IMR-90 (cell line): ENCODE results near the gene CRIP1. TPM values are rescaled to one million over a fixed set of nuclear protein-coding genes. Genes with fewer than 3 reads are reported as not detected.

Experiments
- ATAC-seq: fragments of 200-7000 bp; cut with Tn5 transposase; 2 replicates; pipeline ENCODE4 v1.9.1; 2020; ENCODE audit warnings: low read depth, mild to moderate bottlenecking, moderate library complexity
- BruUV-seq: library from RNA; stranded (reverse); fragments of 400-500 nt; replicated peaks from 2 replicates; lab custom pipeline; 2021; lab: Mats Ljungman, UMichigan
- CTCF ChIA-PET: fragments of 300-600 bp; formaldehyde crosslinking; extraction: SDS; loops from one replicate; lab custom pipeline; 2021; ENCODE audit warnings: antibody characterized with exemption; lab: Yijun Ruan, JAX
- POLR2A ChIA-PET: fragments of 300-600 bp; sonication (Branson Sonifier 250); formaldehyde crosslinking; loops from one replicate; lab custom pipeline; 2022; ENCODE audit warnings: antibody characterized with exemption; ENCODE audit not compliant: unreplicated experiment; lab: Charles Lee
- DNase-seq: peaks from one replicate; pipeline ENCODE4 v3.0.0; 2013
- H2AFZ ChIP-seq: replicated peaks from 2 replicates; pipeline ENCODE3; 2013; ENCODE audit warnings: low read length, mild to moderate bottlenecking; ENCODE audit not compliant: poor library complexity
- H2AK5ac ChIP-seq: 2 replicates; pipeline ENCODE4 v1.6.1; 2013; ENCODE audit warnings: low read depth, low read length, inconsistent platforms
- H2AK9ac ChIP-seq: replicated peaks from 2 replicates; pipeline ENCODE3; 2013; ENCODE audit warnings: mild to moderate bottlenecking, low read depth, low read length, moderate library complexity; ENCODE audit not compliant: poor library complexity
- H2BK120ac ChIP-seq: 2 replicates; pipeline ENCODE4 v1.6.1; 2013; ENCODE audit warnings: low read depth, low read length, inconsistent platforms
- H2BK15ac ChIP-seq: 3 replicates; pipeline ENCODE4 v1.6.1; 2013; ENCODE audit warnings: low read depth, low read length, inconsistent platforms
- H2BK20ac ChIP-seq: 2 replicates; pipeline ENCODE4 v1.6.1; 2013; ENCODE audit warnings: low read depth, mild to moderate bottlenecking, inconsistent platforms, low read length, moderate library complexity
- H2BK5ac ChIP-seq: 2 replicates; pipeline ENCODE4 v1.6.1; 2013; ENCODE audit warnings: mild to moderate bottlenecking, low read depth, low read length, inconsistent platforms; ENCODE audit not compliant: poor library complexity, severe bottlenecking
- H3K14ac ChIP-seq: replicated peaks from 2 replicates; pipeline ENCODE4 v1.6.1; 2013; ENCODE audit warnings: low read depth, low read length, inconsistent platforms
- H3K18ac ChIP-seq: 2 replicates; pipeline ENCODE4 v1.6.1; 2013; ENCODE audit warnings: low read depth, low read length, control low read depth
- H3K23ac ChIP-seq: 2 replicates; pipeline ENCODE4 v1.6.1; 2013; ENCODE audit warnings: low read depth, low read length, inconsistent platforms
- H3K27ac ChIP-seq: 2 replicates; pipeline ENCODE4 v1.5.1; 2013; ENCODE audit warnings: mild to moderate bottlenecking, control low read depth, low read length; ENCODE audit not compliant: insufficient read depth
- H3K27me3 ChIP-seq: 2 replicates; pipeline ENCODE4 v1.6.1; 2013; ENCODE audit warnings: low read length; ENCODE audit not compliant: control insufficient read depth, insufficient read depth
- H3K36me3 ChIP-seq: 2 replicates; pipeline ENCODE4 v1.6.1; 2013; ENCODE audit warnings: low read length, mixed read lengths; ENCODE audit not compliant: control insufficient read depth, insufficient read depth
- H3K4ac ChIP-seq: 2 replicates; pipeline ENCODE4 v1.6.1; 2013; ENCODE audit warnings: low read depth, low read length, inconsistent platforms
- H3K4me1 ChIP-seq: 2 replicates; pipeline ENCODE4 v1.6.1; 2013; ENCODE audit warnings: low read length, mixed read lengths; ENCODE audit not compliant: control insufficient read depth, insufficient read depth
- H3K4me2 ChIP-seq: 2 replicates; pipeline ENCODE4 v1.6.1; 2013; ENCODE audit warnings: low read depth, mild to moderate bottlenecking, control low read depth, low read length, moderate library complexity
- H3K4me3 ChIP-seq: 2 replicates; pipeline ENCODE4 v1.5.1; 2013; ENCODE audit warnings: low read depth, mild to moderate bottlenecking, control low read depth, low read length, moderate library complexity; ENCODE audit not compliant: insufficient read depth
- H3K56ac ChIP-seq: 2 replicates; pipeline ENCODE4 v1.6.1; 2013; ENCODE audit warnings: low read length, inconsistent platforms; ENCODE audit not compliant: insufficient read depth; ENCODE audit errors: extremely low read depth
- H3K79me1 ChIP-seq, 2 experiments: 2 replicates each; pipeline ENCODE4 v1.6.1; 2013; ENCODE audit warnings: low read length in 2 of 2, inconsistent platforms in 1 of 2, low read depth in 1 of 2
- H3K9ac ChIP-seq: 2 replicates; pipeline ENCODE4 v1.6.1; 2013; ENCODE audit warnings: low read depth, low read length, control low read depth
- H3K9me1 ChIP-seq: 2 replicates; pipeline ENCODE4 v1.6.1; 2013; ENCODE audit warnings: low read length, inconsistent platforms; ENCODE audit not compliant: insufficient read depth
- H3K9me3 ChIP-seq: 2 replicates; pipeline ENCODE4 v1.6.1; 2013; ENCODE audit warnings: low read length; ENCODE audit not compliant: control insufficient read depth, insufficient read depth
- H4K20me1 ChIP-seq: 2 replicates; pipeline ENCODE4 v1.6.1; 2013; ENCODE audit warnings: low read length, inconsistent platforms; ENCODE audit not compliant: insufficient read depth
- H4K5ac ChIP-seq: 2 replicates; pipeline ENCODE4 v1.6.1; 2013; ENCODE audit warnings: mild to moderate bottlenecking, low read depth, low read length, control low read depth
- H4K8ac ChIP-seq, 2 experiments: 2 replicates each; pipeline ENCODE4 v1.6.1; 2013; ENCODE audit warnings: low read depth in 2 of 2, low read length in 2 of 2, control low read depth in 1 of 2, inconsistent platforms in 1 of 2
- H4K91ac ChIP-seq: 2 replicates; pipeline ENCODE4 v1.6.1; 2013; ENCODE audit warnings: low read depth, low read length, inconsistent platforms; ENCODE audit not compliant: insufficient read depth
- BHLHE40 ChIP-seq: fragments of 150-350 bp; IDR thresholded peaks from 2 replicates; pipeline ENCODE4 v1.6.1; 2016; ENCODE audit warnings: mild to moderate bottlenecking, low read depth, low read length
- CEBPB ChIP-seq: IDR thresholded peaks from 2 replicates; pipeline ENCODE4 v1.6.1; 2012; ENCODE audit warnings: low read depth, low read length, improper control_type of control experiment
- CHD1 ChIP-seq: IDR thresholded peaks from 2 replicates; pipeline ENCODE4 v1.6.1; 2012; ENCODE audit warnings: low read depth, low read length, improper control_type of control experiment
- CTCF ChIP-seq: conservative IDR thresholded peaks from 2 replicates; pipeline ENCODE4 v1.5.1; 2012; ENCODE audit warnings: mild to moderate bottlenecking, low read depth, low read length, improper control_type of control experiment
- ELK1 ChIP-seq: fragments of 150-350 bp; IDR thresholded peaks from 2 replicates; pipeline ENCODE4 v1.6.1; 2016; ENCODE audit warnings: low read depth, mild to moderate bottlenecking, low read length, moderate library complexity, borderline replicate concordance
- FOS ChIP-seq: fragments of 150-350 bp; IDR thresholded peaks from 2 replicates; pipeline ENCODE4 v1.6.1; 2016; ENCODE audit warnings: low read depth, low read length
- MAFK ChIP-seq: IDR thresholded peaks from 2 replicates; pipeline ENCODE4 v1.6.1; 2012; ENCODE audit warnings: low read depth, low read length, improper control_type of control experiment
- MAZ ChIP-seq: IDR thresholded peaks from 2 replicates; pipeline ENCODE4 v1.6.1; 2012; ENCODE audit warnings: low read depth, mild to moderate bottlenecking, low read length, improper control_type of control experiment, moderate library complexity, borderline replicate concordance
- MXI1 ChIP-seq: IDR thresholded peaks from 2 replicates; pipeline ENCODE4 v1.6.1; 2012; ENCODE audit warnings: low read depth, mild to moderate bottlenecking, low read length, moderate library complexity, borderline replicate concordance
- NFE2L2 ChIP-seq: fragments of 150-350 bp; IDR thresholded peaks from 2 replicates; pipeline ENCODE4 v1.6.1; 2016; ENCODE audit warnings: low read depth, mild to moderate bottlenecking, low read length
- POLR2A ChIP-seq: IDR thresholded peaks from 2 replicates; pipeline ENCODE4 v1.6.1; 2012; ENCODE audit warnings: mild to moderate bottlenecking, low read depth, low read length
- RAD21 ChIP-seq: IDR thresholded peaks from 2 replicates; pipeline ENCODE4 v1.6.1; 2012; ENCODE audit warnings: low read length, improper control_type of control experiment
- RCOR1 ChIP-seq: IDR thresholded peaks from 2 replicates; pipeline ENCODE4 v1.6.1; 2012; ENCODE audit warnings: mild to moderate bottlenecking, low read length, improper control_type of control experiment; ENCODE audit not compliant: insufficient replicate concordance
- RFX5 ChIP-seq: IDR thresholded peaks from 2 replicates; pipeline ENCODE4 v1.8.0; 2012; ENCODE audit warnings: low read depth, mild to moderate bottlenecking, low read length, moderate library complexity
- SMC3 ChIP-seq: fragments of 150-350 bp; IDR thresholded peaks from 2 replicates; pipeline ENCODE4 v1.6.1; 2016; ENCODE audit warnings: low read depth, mild to moderate bottlenecking, antibody characterized with exemption, low read length, moderate library complexity
- USF2 ChIP-seq: fragments of 150-350 bp; IDR thresholded peaks from 2 replicates; pipeline ENCODE4 v1.6.1; 2017; ENCODE audit warnings: mild to moderate bottlenecking, antibody characterized with exemption, low read length, low read depth
- WGBS, 2 experiments: methylation state at CpG; one replicate each; pipeline versions ENCODE4 v1.1.5 to v1.1.7; 2013; ENCODE audit warnings: missing lambda C conversion rate in 2 of 2; ENCODE audit not compliant: insufficient read length in 1 of 2; ENCODE audit errors: extremely low coverage in 2 of 2; 5-methylcytosine and 5-hydroxymethylcytosine counted together
- dilution Hi-C: fragments of 300-500 bp; cut with HindIII; formaldehyde crosslinking; loops from one replicate; pipeline ENCODE4 v1.14.3; 2018; ENCODE audit warnings: low sequenced_read_pairs; ENCODE audit not compliant: unreplicated experiment
- in situ Hi-C: fragments of 300-500 bp; cut with MboI; formaldehyde crosslinking; loops from 3 replicates; pipeline ENCODE4 v1.14.3; 2019; ENCODE audit warnings: low sequenced_read_pairs, inconsistent platforms, mixed read lengths
- intact Hi-C: fragments of 100-400 bp; cut with micrococcal nuclease; formaldehyde crosslinking; loops from 2 replicates; pipeline ENCODE4 v1.10.0; 2022
- polyA plus RNA-seq, 3 experiments: library from polyadenylated mRNA; depleted of rRNA; stranded (reverse); fragments of >200 nt; gene quantifications; 2 replicates each; pipeline ENCODE4 v1.2.3, GENCODE V29; 2012; ENCODE audit warnings: low replicate concordance in 1 of 3
- total RNA-seq: library from RNA; depleted of rRNA; stranded (reverse); fragments of >200 nt; gene quantifications from 2 replicates; pipeline ENCODE4 v1.2.3, GENCODE V29; 2012

CRIP1 gene
- total and polyA plus RNA-seq, 2 of the 4 experiments (the other 2 are of a cell fraction), result 0.21 TPM; not detected in 1

- 97% methylated on average over 7 of the region's 13 CpGs; no CpG with 5 or more reads in 1 of the 2 experiments for WGBS, 2 experiments
These were observed 15.0 kb downstream of the CRIP1 start for GRCh38 chr14:105501504-105502291.

More at GRCh38 chr14:105501504-105502291, 15.0 kb downstream of the CRIP1 start:
- H3K4me2 ChIP-seq, result no peak overlapping the region
- H3K18ac ChIP-seq, result no peak overlapping the region
- H3K14ac ChIP-seq, result no peak overlapping the region
- H2BK5ac ChIP-seq, result no peak overlapping the region
- in situ Hi-C loops (no loop called here), dilution Hi-C loops (no loop called here), intact Hi-C loops (no loop called here)
- H2AK5ac ChIP-seq, result no peak overlapping the region
- H2AK9ac ChIP-seq, result no peak overlapping the region
- H3K56ac ChIP-seq, result no peak overlapping the region
- H2AFZ ChIP-seq, result no peak overlapping the region
- no peak for DNase-seq
- POLR2A ChIA-PET, result no interaction called here
- ATAC-seq, result no peak
- H3K4me3 ChIP-seq, result no peak overlapping the region
- H3K27ac ChIP-seq, result no peak overlapping the region
- H4K8ac ChIP-seq, result no peak overlapping the region
- no peak overlapping the region for H2BK20ac ChIP-seq
- H3K23ac ChIP-seq, result no peak overlapping the region
- H3K4me1 ChIP-seq, result no peaks in the 10 kb centered on the region
- no peaks in the 10 kb centered on the region for H3K9me1 ChIP-seq
- TF ChIP-seq RAD21 (no peak), USF2 (no peak), NFE2L2 (no peak), ELK1 (no peak), MAZ (no peak), CEBPB (no peak), MXI1 (no peak), CTCF (no peak), MAFK (no peak), BHLHE40 (no peak), RFX5 (no peak), POLR2A (no peak), RCOR1 (no peak), FOS (no peak), SMC3 (no peak), CHD1 (no peak)
- H3K9ac ChIP-seq, result no peak overlapping the region
- H3K27me3 ChIP-seq, result no peaks in the 10 kb centered on the region; the same call in 1 of the 2 replicates
- no TSS peak for BruUV-seq
- no peak overlapping the region for H4K91ac ChIP-seq
- H2BK15ac ChIP-seq, result no peak overlapping the region
- H3K79me1 ChIP-seq, result no peaks in the 10 kb centered on the region
- H4K20me1 ChIP-seq, result no peaks in the 10 kb centered on the region
- no peaks in the 10 kb centered on the region for H3K36me3 ChIP-seq
- no peak overlapping the region for H2BK120ac ChIP-seq
- no peaks in the 10 kb centered on the region for H3K9me3 ChIP-seq
- H4K5ac ChIP-seq, result no peak overlapping the region
- H3K4ac ChIP-seq, result no peak overlapping the region
- CTCF ChIA-PET, result no interaction called here
